Esophagus muscularis mucosa (tissue), 4 donors: Measurements from ENCODE around the gene HYCC2. TPM values are rescaled to one million over a fixed set of nuclear protein-coding genes. Genes with fewer than 3 reads are reported as not detected.
A peak's percentile ranks its signal among the peaks of the same experiment; 100 is the strongest.
"Not testable (repeated sequence)": the region's sequence is repeated elsewhere in the genome, so short reads cannot be mapped to it uniquely, and the experiment has no call there.

ENCODE experiments used
- DNase-seq: peaks from one replicate; pipeline ENCODE4 v3.0.0-alpha.2; 2017; ENCODE audit errors: extremely low spot score
- H3K27ac ChIP-seq, 4 donors: fragments of 200-600 bp; sonication (generic); replicated peaks in 1 of 4; 1 replicate in 3 of 4; 2 replicates in 1 of 4; pipeline ENCODE4 v1.5.1; 2016 to 2019; ENCODE audit warnings: mild to moderate bottlenecking in 1 of 4
- H3K27me3 ChIP-seq, 4 donors: fragments of 200-600 bp; sonication (generic); one replicate each; pipeline versions ENCODE4 v1.5.1 to v1.6.0; 2016 to 2019
- H3K36me3 ChIP-seq, 4 donors: fragments of 200-600 bp; sonication (generic); one replicate each; pipeline ENCODE4 v1.5.1; 2016 to 2019
- H3K4me1 ChIP-seq, 4 donors: fragments of 200-600 bp; sonication (generic); one replicate each; pipeline ENCODE4 v1.5.1; 2016 to 2019
- H3K4me3 ChIP-seq, 4 donors: fragments of 200-600 bp; sonication (generic); 1 replicate in 2 of 4; 2 replicates in 2 of 4; pipeline ENCODE4 v1.5.1; 2016 to 2019; ENCODE audit warnings: mild to moderate bottlenecking in 4 of 4, moderate library complexity in 1 of 4
- H3K9me3 ChIP-seq, 4 donors: fragments of 200-600 bp; sonication (generic); 1 replicate in 3 of 4; 2 replicates in 1 of 4; pipeline ENCODE4 v1.5.1; 2016 to 2019
- CTCF ChIP-seq, 3 experiments: fragments of 200-600 bp in 2 of 3; fragments of 450-650 bp in 1 of 3; sonication (generic) in 2 of 3; IDR thresholded peaks; one replicate each; pipeline ENCODE4 v1.5.1; 2017 to 2019; ENCODE audit warnings: antibody characterized with exemption in 3 of 3, mild to moderate bottlenecking in 2 of 3, moderate library complexity in 1 of 3
- EP300 ChIP-seq: sonication (generic); formaldehyde crosslinking; IDR thresholded peaks from one replicate; pipeline ENCODE4 v1.6.1; 2017; ENCODE audit warnings: antibody characterized with exemption
- POLR2A ChIP-seq: fragments of 450-650 bp; IDR thresholded peaks from one replicate; pipeline ENCODE4 v1.6.1; 2017; ENCODE audit warnings: antibody characterized with exemption, moderate library complexity, mild to moderate bottlenecking, low read depth
- POLR2AphosphoS5 ChIP-seq, 2 donors: sonication (generic); formaldehyde crosslinking; IDR thresholded peaks; one replicate each; pipeline ENCODE4 v1.6.1; 2017; ENCODE audit warnings: antibody characterized with exemption in 2 of 2
- WGBS: methylation state at CpG from one replicate; pipeline ENCODE4 v1.1.5; 2018; 5-methylcytosine and 5-hydroxymethylcytosine counted together
- intact Hi-C: fragments of 100-400 bp; cut with DNase I; formaldehyde crosslinking; loops from one replicate; pipeline ENCODE4 v1.15.1; 2023
- total RNA-seq, 4 donors: library from RNA; depleted of rRNA; stranded (reverse); fragments of >200 nt; gene quantifications; one replicate each; pipeline versions ENCODE4 v1.1.0 to v1.2.1, GENCODE V29; 2016

HYCC2 gene
- total RNA-seq = 10 to 100 TPM in 3 of 4 donors, 1 to 10 TPM in 1; 9.1 to 15.4 (median 10.8) TPM

GRCh38 chr2:201071479-201072200, at the start of gene HYCC2, which contains the start of gene NDUFB3:
HYCC2 (minus strand) TSS chr2:201071671; CDS start chr2:201024009, 47,662 bp downstream.
NDUFB3 (plus strand) TSS chr2:201072001; CDS start chr2:201078883, 6,882 bp downstream.
- Histone ChIP-seq H3K4me3 (peak within 1 kb of the TSS; percentile 70 to 90 (median 79)), H3K36me3 (no peaks in the 10 kb centered on the region), H3K4me1 (peaks cover 35 to 76% (median 69%) of the 10 kb centered on the region in 4 donors), H3K27ac (peak within 1 kb of the TSS; percentile 85 to 91 (median 88)), H3K9me3 (no peaks in the 10 kb centered on the region), H3K27me3 (no peaks in the 10 kb centered on the region)
- intact Hi-C loops = loop anchor here (5.0 to 10.0 kb wide), 3 partner anchors 46 to 109 kb away; partner anchors contain the start of genes CFLAR and ORC2
- DNase-seq = peak; percentile 98
- WGBS = under 1% methylated on average over 26 of the region's 34 CpGs
- TF ChIP-seq EP300 (no peak), CTCF (IDR thresholded peaks at IDR 0.05) (peak in 2 of 3 experiments; percentile 30 to 32), POLR2AphosphoS5 (IDR thresholded peaks at IDR 0.05) (peak; percentile 92 to 93), POLR2A (no peak)

- peak overlapping the region; percentile 96 to 100 (median 98) for H3K27ac ChIP-seq
- TF ChIP-seq POLR2AphosphoS5 (IDR thresholded peaks at IDR 0.05) (no peak), POLR2A (no peak), CTCF (IDR thresholded peaks at IDR 0.05) (no peak), EP300 (no peak)
- WGBS = 29% methylated on average over 8 of the region's 12 CpGs
- H3K36me3 ChIP-seq = peaks cover 0 to 14% (median 3%) of the 10 kb centered on the region in 4 donors
- DNase-seq = no peak
- H3K4me3 ChIP-seq = peak overlapping the region; percentile 76 to 91 (median 86)
- H3K4me1 ChIP-seq = peaks cover 25 to 77% (median 65%) of the 10 kb centered on the region in 4 donors
- H3K9me3 ChIP-seq = no peaks in the 10 kb centered on the region
- intact Hi-C loops = loop anchor here (5.0 kb wide), 2 partner anchors 38 to 47 kb away; partner anchors contain the start of genes HYCC2 and NDUFB3
- H3K27me3 ChIP-seq = no peaks in the 10 kb centered on the region
Observed at GRCh38 chr2:201118961-201119854, 47.7 kb upstream of the HYCC2 start.

- intact Hi-C loops = loop anchor here (5.0 kb wide), 2 partner anchors 39 to 46 kb away; partner anchors contain the start of genes HYCC2 and NDUFB3
- Histone ChIP-seq H3K4me3 (peak overlapping the region; percentile 76 to 91 (median 86)), H3K9me3 (no peaks in the 10 kb centered on the region), H3K27me3 (no peaks in the 10 kb centered on the region), H3K36me3 (peaks cover 0 to 13% (median 3%) of the 10 kb centered on the region in 4 donors), H3K27ac (peak overlapping the region; percentile 96 to 100 (median 98)), H3K4me1 (peaks cover 19 to 70% (median 57%) of the 10 kb centered on the region in 4 donors)
- TF ChIP-seq POLR2AphosphoS5 (IDR thresholded peaks at IDR 0.05) (peak; percentile 79 to 86), CTCF (IDR thresholded peaks at IDR 0.05) (peak; percentile 42 to 55 (median 49)), POLR2A (no peak)
- peak; percentile 98 for DNase-seq
- WGBS = 5% methylated on average over 28 of the region's 48 CpGs
Observed at GRCh38 chr2:201118121-201118960, 46.9 kb upstream of the HYCC2 start.

GRCh38 chr2:201117735-201118094, 46.2 kb upstream of the HYCC2 start:
- not testable (repeated sequence) for DNase-seq, H3K27me3 ChIP-seq, H3K9me3 ChIP-seq, H3K36me3 ChIP-seq
- H3K4me1 ChIP-seq = peaks cover 14 to 64% (median 51%) of the 10 kb centered on the region in 4 donors
- peak overlapping the region; percentile 96 to 100 (median 98) for H3K27ac ChIP-seq
- intact Hi-C loops = loop anchor here (5.0 kb wide), 2 partner anchors 40 to 45 kb away; partner anchors contain the start of genes HYCC2 and NDUFB3
- peak overlapping the region; percentile 76 to 91 (median 86) for H3K4me3 ChIP-seq
- WGBS = 37% methylated on average over 13 of the region's 13 CpGs
